Endothelial cell of umbilical vein (primary cell): Measurements from ENCODE around the gene EREG. TPM values are rescaled to one million over a fixed set of nuclear protein-coding genes. Genes with fewer than 3 reads are reported as not detected.

Experiments used
- BruUV-seq: library from RNA; stranded (reverse); fragments of 400-500 nt; replicated peaks from 2 replicates; lab custom pipeline; 2021; lab: Mats Ljungman, UMichigan
- CTCF ChIA-PET: fragments of 300-600, 350-600 bp; sonication (Branson Sonifier 250); formaldehyde crosslinking; loops from one replicate; lab custom pipeline; 2021; ENCODE audit warnings: antibody characterized with exemption, inconsistent platforms; lab: Charles Lee
- POLR2A ChIA-PET: fragments of 300-600, 350-600 bp; sonication (Branson Sonifier 250); formaldehyde crosslinking; loops from one replicate; lab custom pipeline; 2021; ENCODE audit warnings: antibody characterized with exemption, inconsistent platforms; lab: Charles Lee
- DNase-seq: peaks from one replicate; pipeline ENCODE4 v3.0.0-alpha.2; 2011; ENCODE audit warnings: low read depth, low spot score
- FAIRE-seq: peaks from 2 replicates; lab custom pipeline; 2011; peaks lifted over from hg19 to GRCh38; lab: Jason Lieb, UNC
- H2AFZ ChIP-seq: 2 replicates; pipeline ENCODE4 v1.6.0; 2012; ENCODE audit warnings: low read depth, low read length, control low read depth, inconsistent platforms
- H3K27ac ChIP-seq: 2 replicates; pipeline ENCODE4 v1.5.1; 2011; ENCODE audit warnings: low read depth, mild to moderate bottlenecking, control low read depth, low read length, moderate library complexity; ENCODE audit not compliant: insufficient read depth
- H3K27me3 ChIP-seq, 2 experiments: 2 replicates each; pipeline versions ENCODE4 v1.6.0 to v1.6.1; 2011; ENCODE audit warnings: low read length in 2 of 2, mixed read lengths in 1 of 2; ENCODE audit not compliant: control insufficient read depth in 2 of 2, insufficient read depth in 2 of 2
- H3K36me3 ChIP-seq, 2 experiments: 2 replicates in 1 of 2; 3 replicates in 1 of 2; pipeline ENCODE4 v1.5.1; 2011; ENCODE audit warnings: low read length in 2 of 2, mild to moderate bottlenecking in 1 of 2, moderate library complexity in 1 of 2; ENCODE audit not compliant: control insufficient read depth in 2 of 2, insufficient read depth in 2 of 2; ENCODE audit errors: extremely low read depth in 1 of 2
- H3K4me1 ChIP-seq: 3 replicates; pipeline ENCODE4 v1.5.1; 2011; ENCODE audit warnings: mild to moderate bottlenecking, low read length; ENCODE audit not compliant: control insufficient read depth, insufficient read depth; ENCODE audit errors: extremely low read depth
- H3K4me2 ChIP-seq: 2 replicates; pipeline ENCODE4 v1.6.1; 2011; ENCODE audit warnings: low read length, control low read depth, mixed read lengths; ENCODE audit not compliant: insufficient read depth
- H3K4me3 ChIP-seq, 3 experiments: fragments of 200-600 bp in 1 of 3; sonication (generic), shearing (Covaris generic) in 1 of 3; replicated peaks in 1 of 3; 2 replicates each; pipeline ENCODE4 v1.5.1; 2011 to 2016; ENCODE audit warnings: control low read depth in 3 of 3, low read length in 3 of 3, mild to moderate bottlenecking in 2 of 3, inconsistent platforms in 1 of 3, low read depth in 1 of 3, moderate library complexity in 1 of 3; ENCODE audit not compliant: insufficient read depth in 1 of 3
- H3K79me2 ChIP-seq: 2 replicates; pipeline ENCODE4 v1.6.0; 2012; ENCODE audit warnings: low read length, inconsistent platforms; ENCODE audit not compliant: control insufficient read depth, insufficient read depth
- H3K9ac ChIP-seq: replicated peaks from 2 replicates; pipeline ENCODE3; 2011; ENCODE audit warnings: low read length, control low read depth; ENCODE audit not compliant: insufficient read depth; ENCODE audit errors: extremely low read depth
- H3K9me1 ChIP-seq: replicated peaks from 3 replicates; pipeline ENCODE4 v1.6.0; 2011; ENCODE audit warnings: mild to moderate bottlenecking, low read length; ENCODE audit not compliant: control insufficient read depth, insufficient read depth; ENCODE audit errors: extremely low read depth
- H3K9me3 ChIP-seq: replicated peaks from 2 replicates; pipeline ENCODE4 v1.5.1; 2012; ENCODE audit warnings: low read length, inconsistent platforms; ENCODE audit not compliant: control insufficient read depth, insufficient read depth
- H4K20me1 ChIP-seq: replicated peaks from 2 replicates; pipeline ENCODE3; 2011; ENCODE audit warnings: mild to moderate bottlenecking, low read length; ENCODE audit not compliant: control insufficient read depth, insufficient read depth; ENCODE audit errors: extremely low read depth
- EZH2 ChIP-seq: IDR thresholded peaks from 2 replicates; pipeline ENCODE4 v1.6.1; 2012; ENCODE audit warnings: borderline replicate concordance, low read depth, mild to moderate bottlenecking, moderate library complexity, low read length, inconsistent platforms; ENCODE audit not compliant: severe bottlenecking
- FOS ChIP-seq: IDR thresholded peaks from 2 replicates; pipeline ENCODE4 v1.6.1; 2011; ENCODE audit warnings: mild to moderate bottlenecking, low read length, moderate library complexity, borderline replicate concordance; ENCODE audit not compliant: insufficient read depth
- GATA2 ChIP-seq: IDR thresholded peaks from 2 replicates; pipeline ENCODE4 v1.7.0; 2011; ENCODE audit warnings: low read depth, mild to moderate bottlenecking, moderate library complexity, mixed read lengths, low read length; ENCODE audit not compliant: insufficient read length, insufficient read depth
- JUN ChIP-seq: IDR thresholded peaks from 2 replicates; pipeline ENCODE4 v1.6.1; 2011; ENCODE audit warnings: borderline replicate concordance, low read depth; ENCODE audit not compliant: insufficient read length, insufficient read depth
- MYC ChIP-seq: IDR thresholded peaks from one replicate; pipeline ENCODE4 v1.6.1; 2011; ENCODE audit warnings: mild to moderate bottlenecking, low read depth, low read length
- POLR2A ChIP-seq: IDR thresholded peaks from 2 replicates; pipeline ENCODE4 v1.6.1; 2012; ENCODE audit warnings: low read depth, mild to moderate bottlenecking, control low read depth, low read length
- POLR2AphosphoS5 ChIP-seq: IDR thresholded peaks from 2 replicates; pipeline ENCODE4 v1.6.1; 2012; ENCODE audit warnings: low read depth, mild to moderate bottlenecking, control low read depth, low read length, moderate library complexity; ENCODE audit not compliant: insufficient read depth
- dilution Hi-C: fragments of 300-500 bp; cut with MboI; formaldehyde crosslinking; loops from one replicate; pipeline ENCODE4 v1.15.0; 2019; ENCODE audit warnings: low sequenced_read_pairs; ENCODE audit not compliant: extremely low pct_ligation_motif_present
- intact Hi-C: fragments of 100-400 bp; cut with micrococcal nuclease; formaldehyde crosslinking; loops from one replicate; pipeline ENCODE4 v1.10.0; 2022
- polyA plus RNA-seq, 4 experiments: library from polyadenylated mRNA; depleted of rRNA in 3 of 4; stranded (reverse) in 3 of 4; unstranded in 1 of 4; fragments of >200 nt; gene quantifications; 2 replicates each; pipeline versions ENCODE4 v1.2.1 to v1.2.3, GENCODE V29; 2011 to 2012; ENCODE audit warnings: missing spikeins in 1 of 4
- total RNA-seq: library from RNA; stranded (reverse); gene quantifications from 2 replicates; pipeline ENCODE4 v1.2.3, GENCODE V29; 2021
- TF ChIP-seq, protein P1 (sequence below): IDR thresholded peaks from 2 replicates; pipeline ENCODE4 v1.6.1; 2011; ENCODE audit not compliant: insufficient read depth, insufficient read length
- TF ChIP-seq, protein P2 (sequence below), 2 donors: IDR thresholded peaks; 1 replicate in 1 of 2; 2 replicates in 1 of 2; pipeline ENCODE4 v1.5.1; 2011; ENCODE audit warnings: low read length in 2 of 2, mild to moderate bottlenecking in 2 of 2, moderate library complexity in 2 of 2, control low read depth in 1 of 2, inconsistent platforms in 1 of 2, low read depth in 1 of 2; ENCODE audit not compliant: insufficient read depth in 1 of 2; ENCODE audit errors: extremely low read depth in 1 of 2

EREG gene
- total and polyA plus RNA-seq, 2 donors (not counting 3 experiments of a cell fraction or from before 2014, with no cell fraction given), result not detected

GRCh38 chr4:74318276-74318675 is 46.7 kb upstream of the EREG start:
- intact Hi-C loops (no loop called here), dilution Hi-C loops (no loop called here)
- no peaks in the 10 kb centered on the region for H4K20me1 ChIP-seq
- no peaks in the 10 kb centered on the region for H3K4me1 ChIP-seq
- TF ChIP-seq POLR2AphosphoS5 (no peak), EZH2 (no peak), JUN (no peak), FOS (no peak), POLR2A (no peak), MYC (no peak), GATA2 (no peak)
- TF ChIP-seq, protein P1, sequence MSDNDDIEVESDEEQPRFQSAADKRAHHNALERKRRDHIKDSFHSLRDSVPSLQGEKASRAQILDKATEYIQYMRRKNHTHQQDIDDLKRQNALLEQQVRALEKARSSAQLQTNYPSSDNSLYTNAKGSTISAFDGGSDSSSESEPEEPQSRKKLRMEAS, result no peak
- TF ChIP-seq, protein P2, sequence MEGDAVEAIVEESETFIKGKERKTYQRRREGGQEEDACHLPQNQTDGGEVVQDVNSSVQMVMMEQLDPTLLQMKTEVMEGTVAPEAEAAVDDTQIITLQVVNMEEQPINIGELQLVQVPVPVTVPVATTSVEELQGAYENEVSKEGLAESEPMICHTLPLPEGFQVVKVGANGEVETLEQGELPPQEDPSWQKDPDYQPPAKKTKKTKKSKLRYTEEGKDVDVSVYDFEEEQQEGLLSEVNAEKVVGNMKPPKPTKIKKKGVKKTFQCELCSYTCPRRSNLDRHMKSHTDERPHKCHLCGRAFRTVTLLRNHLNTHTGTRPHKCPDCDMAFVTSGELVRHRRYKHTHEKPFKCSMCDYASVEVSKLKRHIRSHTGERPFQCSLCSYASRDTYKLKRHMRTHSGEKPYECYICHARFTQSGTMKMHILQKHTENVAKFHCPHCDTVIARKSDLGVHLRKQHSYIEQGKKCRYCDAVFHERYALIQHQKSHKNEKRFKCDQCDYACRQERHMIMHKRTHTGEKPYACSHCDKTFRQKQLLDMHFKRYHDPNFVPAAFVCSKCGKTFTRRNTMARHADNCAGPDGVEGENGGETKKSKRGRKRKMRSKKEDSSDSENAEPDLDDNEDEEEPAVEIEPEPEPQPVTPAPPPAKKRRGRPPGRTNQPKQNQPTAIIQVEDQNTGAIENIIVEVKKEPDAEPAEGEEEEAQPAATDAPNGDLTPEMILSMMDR (IDR thresholded peaks at IDR 0.05; ENCODE audit: extremely low read depth in 1 of 2, insufficient read depth in 1 of 2, low read depth in 1 of 2, low read length in 2 of 2), result no peak
- no peak overlapping the region for H2AFZ ChIP-seq
- POLR2A ChIA-PET, result no interaction called here
- H3K4me3 ChIP-seq, result no peak overlapping the region
- no peak overlapping the region for H3K9ac ChIP-seq
- H3K79me2 ChIP-seq, result no peaks in the 10 kb centered on the region
- no TSS peak for BruUV-seq
- no peak for FAIRE-seq
- no peaks in the 10 kb centered on the region for H3K9me3 ChIP-seq
- no peak overlapping the region for H3K27ac ChIP-seq
- H3K36me3 ChIP-seq, result no peaks in the 10 kb centered on the region
- no peaks in the 10 kb centered on the region for H3K9me1 ChIP-seq
- H3K27me3 ChIP-seq, result no peaks in the 10 kb centered on the region
- CTCF ChIA-PET, result interaction anchor here (1.0 to 11.3 kb wide), 11 partner anchors 14 to 557 kb away, joined by 3 to 378 read pairs (median 5); partner anchors contain the start of gene BTC
- no peak for DNase-seq
- H3K4me2 ChIP-seq, result no peak overlapping the region
